Measurements from ENCODE around the gene PHAF1.

DNA sequence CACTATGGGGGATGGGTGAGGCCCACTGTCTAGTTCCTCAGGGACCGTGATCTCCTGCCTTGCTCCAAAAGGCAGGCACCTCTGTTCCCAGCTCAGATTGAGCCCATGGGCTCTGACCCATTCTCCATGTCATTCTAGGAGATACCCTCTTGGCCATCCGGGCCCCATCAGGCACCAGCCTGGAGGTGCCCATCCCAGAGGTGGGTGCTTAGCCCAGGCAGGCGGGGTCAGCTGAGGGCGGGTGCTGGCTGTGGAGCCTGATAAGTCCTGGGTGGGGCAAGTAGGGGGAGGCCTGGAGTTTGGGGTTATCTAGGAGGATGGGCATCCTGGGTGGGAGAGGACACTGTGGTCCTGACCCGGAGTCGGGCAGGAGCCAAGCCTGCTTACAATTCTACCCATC lies 84.5 kb downstream of the PHAF1 start:
- TF ChIP-seq ZNF782 (CRISPR knock-in tag; IDR thresholded peaks at IDR 0.05; ENCODE audit: borderline replicate concordance), result no peak
- TF ChIP-seq, protein P1, sequence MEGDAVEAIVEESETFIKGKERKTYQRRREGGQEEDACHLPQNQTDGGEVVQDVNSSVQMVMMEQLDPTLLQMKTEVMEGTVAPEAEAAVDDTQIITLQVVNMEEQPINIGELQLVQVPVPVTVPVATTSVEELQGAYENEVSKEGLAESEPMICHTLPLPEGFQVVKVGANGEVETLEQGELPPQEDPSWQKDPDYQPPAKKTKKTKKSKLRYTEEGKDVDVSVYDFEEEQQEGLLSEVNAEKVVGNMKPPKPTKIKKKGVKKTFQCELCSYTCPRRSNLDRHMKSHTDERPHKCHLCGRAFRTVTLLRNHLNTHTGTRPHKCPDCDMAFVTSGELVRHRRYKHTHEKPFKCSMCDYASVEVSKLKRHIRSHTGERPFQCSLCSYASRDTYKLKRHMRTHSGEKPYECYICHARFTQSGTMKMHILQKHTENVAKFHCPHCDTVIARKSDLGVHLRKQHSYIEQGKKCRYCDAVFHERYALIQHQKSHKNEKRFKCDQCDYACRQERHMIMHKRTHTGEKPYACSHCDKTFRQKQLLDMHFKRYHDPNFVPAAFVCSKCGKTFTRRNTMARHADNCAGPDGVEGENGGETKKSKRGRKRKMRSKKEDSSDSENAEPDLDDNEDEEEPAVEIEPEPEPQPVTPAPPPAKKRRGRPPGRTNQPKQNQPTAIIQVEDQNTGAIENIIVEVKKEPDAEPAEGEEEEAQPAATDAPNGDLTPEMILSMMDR (CRISPR knock-in tag; IDR thresholded peaks at IDR 0.05), result no peak

Measured in HepG2 (cell line).